Measurements from ENCODE around the gene OOSP4B.
"Not testable (repeated sequence)": the region's sequence is repeated elsewhere in the genome, so short reads cannot be mapped to it uniquely, and the experiment has no call there.

OOSP4B gene

DNA sequence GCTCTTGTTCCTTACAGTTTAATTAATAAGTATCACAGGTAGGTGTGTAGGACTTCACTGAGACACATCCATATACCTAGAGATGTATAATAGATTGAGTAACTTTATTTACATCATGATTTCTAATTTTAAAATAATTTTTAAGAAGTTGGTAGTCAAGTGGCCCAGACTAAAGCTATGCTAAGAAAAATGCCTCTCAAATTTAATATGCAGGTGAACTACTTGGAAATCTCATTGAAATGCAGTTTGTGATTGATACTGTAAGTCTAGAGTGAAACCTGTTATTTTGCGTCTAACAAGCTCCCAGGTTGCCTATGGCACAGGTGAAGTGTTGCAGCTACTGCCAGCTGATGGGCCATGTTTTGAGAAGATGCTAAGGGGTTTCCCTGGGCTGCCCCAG is at the start of gene OOSP4B:
TSS of gene OOSP4B (plus strand) at position 301 of the 400 bp plus-strand sequence.
- no peak for DNase-seq

DNA sequence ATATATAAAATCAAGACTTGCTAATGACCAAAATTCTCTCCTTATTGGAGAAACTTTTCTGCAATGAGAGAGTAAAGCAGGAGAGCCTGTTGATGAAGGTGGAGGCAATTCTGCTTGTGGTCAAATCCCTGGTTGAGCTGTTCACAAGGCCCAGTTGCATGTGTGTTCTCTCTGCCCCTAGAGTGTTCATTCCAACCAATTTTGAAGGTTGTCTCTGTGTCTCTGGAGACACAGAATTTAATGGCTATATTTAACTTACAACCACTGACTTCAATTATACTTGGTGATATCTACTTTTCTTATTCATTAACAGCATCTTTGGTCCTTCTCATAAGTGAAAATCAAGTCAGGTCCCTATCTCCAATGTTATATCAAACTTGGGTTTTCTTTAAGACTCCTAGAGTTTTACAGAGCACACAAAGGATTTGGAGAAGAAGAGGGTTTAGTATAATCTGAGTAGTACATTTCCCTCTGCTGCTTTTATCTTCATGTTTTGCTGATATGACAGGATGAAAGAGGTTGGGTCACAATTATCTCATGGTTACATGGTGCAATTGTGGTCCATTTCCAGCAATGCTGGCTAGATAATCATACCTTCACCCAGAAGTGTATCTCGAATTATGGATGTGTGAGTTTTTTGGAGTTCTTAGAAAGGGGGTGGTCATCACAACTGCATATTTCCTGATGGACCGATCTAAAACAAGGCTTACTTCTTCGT is 49.1 kb upstream of the OOSP4B start:
- DNase-seq: no peak

DNA sequence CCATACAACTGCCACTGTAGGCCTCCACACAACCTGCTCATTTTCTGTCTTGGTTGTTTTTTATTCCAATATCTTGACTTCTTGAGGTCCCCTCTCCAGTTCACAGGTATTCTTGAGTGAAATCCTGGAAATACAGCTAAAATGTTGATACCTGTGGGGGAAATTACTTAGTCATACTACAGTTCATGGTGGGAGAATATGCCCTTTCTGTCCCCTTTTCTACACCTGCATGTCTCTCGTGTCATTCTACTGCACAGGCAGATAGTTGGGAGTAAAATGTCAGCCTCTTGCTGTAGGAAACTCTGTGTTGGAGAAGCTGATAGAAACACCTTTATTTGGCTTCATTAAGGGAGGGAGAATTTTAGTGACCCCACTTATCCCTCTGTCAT is 48.6 kb upstream of the OOSP4B start:
- DNase-seq: no peak

DNA sequence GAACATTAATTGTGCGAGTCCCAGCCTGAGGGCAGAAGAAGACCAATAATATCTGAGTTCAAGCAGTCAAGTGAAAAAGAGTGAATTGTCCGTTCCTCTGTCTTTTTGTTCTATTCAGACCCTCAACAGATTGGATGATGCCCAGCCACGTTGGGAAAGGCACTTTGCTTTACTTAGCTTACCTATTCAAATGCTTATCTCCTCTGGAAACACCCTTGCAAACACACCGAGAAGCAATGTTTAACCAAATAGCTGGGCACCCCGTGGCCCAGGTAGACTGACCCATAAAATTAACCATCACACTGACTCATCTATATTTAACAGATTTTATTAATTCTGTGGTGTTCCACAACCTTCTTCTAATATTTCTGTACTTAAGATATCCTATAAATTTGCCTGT is 43.9 kb upstream of the OOSP4B start:
- DNase-seq: no peak

DNA sequence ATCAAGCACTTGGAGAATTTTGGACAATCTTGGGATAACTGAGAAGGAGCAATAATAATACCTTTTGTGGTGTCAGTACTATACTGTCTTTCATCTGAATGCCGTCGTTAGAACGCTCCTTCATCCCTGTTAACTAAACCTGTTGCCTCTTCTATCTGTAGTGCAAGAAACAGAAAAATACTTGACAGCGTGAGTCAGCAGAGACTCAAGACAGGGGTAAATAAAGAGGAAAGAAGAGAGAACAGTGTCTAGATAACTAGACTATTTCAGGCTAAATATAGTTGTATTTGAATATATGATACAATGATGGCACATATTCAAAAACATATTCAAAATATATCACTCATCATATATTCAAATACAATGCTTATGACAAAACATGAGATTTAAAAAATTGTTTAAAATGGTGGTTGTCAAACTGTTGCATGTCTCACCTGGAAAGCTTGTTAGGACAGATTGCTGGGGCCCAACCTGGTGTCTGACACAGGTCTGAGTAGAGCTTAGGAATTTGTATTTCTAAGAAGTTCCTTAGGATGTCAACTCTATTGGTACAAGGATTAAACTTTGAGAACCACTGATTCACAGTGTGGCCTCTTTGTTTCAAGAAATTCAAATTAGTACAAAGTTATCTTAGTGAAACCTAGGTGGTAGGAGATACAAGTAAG is 35.7 kb upstream of the OOSP4B start:
- DNase-seq: no peak

DNA sequence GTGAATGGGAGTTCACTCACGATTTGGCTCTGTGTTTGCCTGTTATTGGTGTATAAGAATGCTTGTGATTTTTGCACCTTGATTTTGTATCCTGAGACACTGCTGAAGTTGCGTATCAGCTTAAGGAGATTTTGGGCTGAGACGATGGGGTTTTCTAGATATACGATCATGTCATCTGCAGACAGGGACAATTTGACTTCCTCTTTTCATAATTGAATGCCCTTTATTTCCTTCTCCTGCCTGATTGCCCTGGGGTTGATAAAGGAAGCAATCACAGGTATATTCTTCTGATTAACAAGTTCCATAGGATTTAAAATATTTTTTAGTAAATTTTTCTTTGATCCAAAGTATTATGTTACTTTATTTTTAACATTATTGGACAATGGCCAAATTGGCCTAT is 34.9 kb upstream of the OOSP4B start:
- not testable (repeated sequence) for DNase-seq

DNA sequence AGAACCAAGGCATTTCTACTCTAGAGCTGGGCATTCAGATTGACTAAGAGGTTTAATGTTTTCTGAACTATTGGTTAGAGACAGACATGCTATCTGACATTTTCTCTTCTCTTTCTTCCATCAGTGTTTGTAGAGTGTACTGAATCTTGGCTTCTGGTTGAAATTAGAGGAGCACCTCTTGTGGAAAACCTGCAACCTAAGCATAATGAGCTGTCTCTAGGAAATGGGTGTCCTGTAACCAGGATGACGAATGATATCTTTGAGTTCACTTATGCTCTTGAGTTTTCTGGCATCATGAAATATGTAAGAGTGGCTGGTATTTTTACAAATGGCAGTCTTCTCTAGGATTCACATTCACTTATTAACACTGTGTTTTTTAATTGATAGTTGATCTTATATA is 33.8 kb upstream of the OOSP4B start:
- no peak for DNase-seq

DNA sequence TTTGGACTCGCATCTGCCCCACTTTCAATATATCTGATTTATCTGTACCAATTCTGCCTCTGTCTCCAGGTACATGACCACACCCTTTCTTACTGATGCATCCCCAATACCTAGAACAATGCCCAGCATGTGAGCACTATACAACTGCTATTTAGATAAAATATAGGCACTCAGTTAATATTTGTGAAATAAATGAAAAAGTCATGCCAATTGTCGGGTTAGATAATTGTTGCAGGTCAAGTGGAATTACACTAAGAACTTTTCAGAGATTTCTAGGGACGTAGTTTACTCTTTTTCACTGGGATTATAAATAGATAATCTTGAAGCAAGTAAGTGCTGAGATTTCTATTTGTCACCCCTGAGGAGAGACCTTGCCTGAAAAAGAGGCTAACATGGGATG is 32.6 kb upstream of the OOSP4B start:
- DNase-seq: no peak

DNA sequence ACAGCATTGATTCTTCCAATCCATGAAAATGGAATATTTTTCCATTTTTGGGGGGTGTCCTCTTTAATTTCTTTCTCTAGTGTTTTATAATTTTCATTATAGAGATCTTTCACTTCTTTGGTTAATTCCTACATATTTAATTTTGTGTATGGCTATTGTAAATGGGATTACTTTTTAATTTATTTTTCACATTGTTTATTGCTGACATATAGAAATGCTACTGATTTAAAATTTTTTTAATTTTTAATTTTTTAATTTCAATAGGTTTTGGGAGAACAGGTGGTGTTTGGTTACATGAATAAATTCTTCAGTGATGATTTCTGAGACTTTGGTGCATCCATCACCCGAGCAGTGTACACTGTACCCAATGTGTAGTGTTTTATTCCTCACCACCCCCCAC is 26.6 kb upstream of the OOSP4B start:
- DNase-seq: no peak

DNA sequence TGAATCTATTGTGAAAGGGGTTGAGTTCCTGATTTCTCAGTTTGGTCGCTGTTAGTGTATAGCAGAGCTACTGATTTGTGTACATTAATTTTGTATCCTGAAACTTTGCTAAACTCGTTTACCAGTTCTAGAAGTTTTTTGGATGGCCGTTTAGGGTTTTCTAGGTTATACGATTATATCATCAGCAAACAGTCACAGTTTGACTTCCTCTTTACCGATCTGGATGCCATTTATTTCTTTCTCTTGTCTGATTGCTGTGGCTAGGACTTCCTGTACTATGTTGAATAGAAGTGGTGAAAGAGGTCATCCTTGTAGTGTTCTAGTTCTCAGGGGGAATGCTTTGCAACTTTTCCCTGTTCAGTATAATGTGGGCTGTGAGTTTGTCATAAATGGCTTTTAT is 24.6 kb upstream of the OOSP4B start:
- no peak for DNase-seq

DNA sequence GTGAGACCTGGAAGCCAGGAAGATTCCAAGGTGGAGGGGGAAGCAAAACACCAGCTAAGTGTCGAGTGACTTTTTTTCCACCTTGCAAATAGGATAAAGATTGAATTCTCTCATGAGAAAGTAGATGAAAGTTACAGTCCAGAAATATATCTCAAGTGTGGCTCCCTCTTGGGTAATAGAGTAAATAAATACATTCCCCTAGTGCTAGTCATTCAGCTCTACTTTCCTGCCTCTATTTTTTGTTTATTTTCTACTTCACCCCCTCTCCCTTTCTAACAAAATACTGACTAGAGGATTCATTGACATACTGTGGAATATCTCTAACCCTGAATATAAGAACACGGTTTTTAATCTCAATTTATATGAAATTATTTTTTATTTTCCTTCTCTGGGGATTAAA is 19.2 kb upstream of the OOSP4B start:
- DNase-seq: no peak

DNA sequence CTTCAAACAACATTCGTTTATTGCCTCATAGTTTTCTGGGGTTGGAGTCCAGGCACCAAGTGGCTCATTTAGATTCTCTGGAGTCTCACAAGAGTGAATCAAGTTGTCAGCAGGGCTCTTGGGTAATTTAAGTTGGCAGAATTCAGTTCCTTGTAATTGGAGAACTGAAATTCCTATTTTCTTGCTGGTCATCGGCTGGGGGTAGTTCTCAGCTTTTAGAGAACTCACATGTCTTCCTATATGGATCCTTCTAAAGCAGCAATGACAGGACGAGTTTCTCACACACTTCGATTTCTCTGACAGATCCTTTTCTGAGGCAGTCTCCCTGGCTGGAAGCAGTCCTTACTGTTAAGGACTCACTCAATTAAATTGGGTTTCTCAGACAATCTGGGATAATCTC is 17.3 kb upstream of the OOSP4B start:
- no peak for DNase-seq

DNA sequence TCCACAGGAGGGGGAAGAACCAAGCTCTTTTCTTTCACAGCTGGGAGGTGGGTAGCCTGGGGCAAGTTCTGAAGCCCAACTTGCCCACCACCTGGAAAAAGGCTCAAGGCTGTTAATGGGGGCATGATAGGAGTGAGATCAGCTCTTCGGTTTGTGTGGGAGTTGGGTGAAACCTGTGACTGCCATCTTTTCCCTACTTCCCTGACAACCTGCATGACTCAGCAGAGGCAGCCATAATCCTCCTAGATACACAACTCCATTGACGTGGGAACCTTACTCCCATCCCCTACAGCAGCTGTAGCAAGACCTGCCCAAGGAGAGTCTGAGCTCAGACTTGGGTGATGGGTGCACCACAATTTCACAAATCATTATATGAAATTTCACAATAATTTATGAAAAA is 13.3 kb upstream of the OOSP4B start:
- DNase-seq: no peak

DNA sequence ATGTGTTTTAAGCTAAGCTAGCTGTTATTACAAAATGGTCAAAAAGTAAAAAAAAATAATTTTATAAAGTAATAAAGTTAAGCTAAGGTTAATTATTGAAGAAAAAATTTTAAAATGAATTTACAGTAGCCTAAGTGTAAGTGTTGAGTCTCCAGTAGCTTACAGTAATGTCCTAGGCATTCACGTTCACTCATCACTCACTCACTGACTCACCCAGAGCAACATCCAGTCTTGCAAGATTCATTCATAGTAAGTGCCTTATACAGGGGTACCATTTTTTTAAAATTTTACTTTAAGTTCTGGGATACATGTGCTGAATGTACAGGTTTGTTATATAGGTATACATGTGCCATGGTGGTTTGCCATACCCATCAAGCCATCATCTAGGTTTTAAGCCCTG is 11.6 kb upstream of the OOSP4B start:
- DNase-seq: no peak

DNA sequence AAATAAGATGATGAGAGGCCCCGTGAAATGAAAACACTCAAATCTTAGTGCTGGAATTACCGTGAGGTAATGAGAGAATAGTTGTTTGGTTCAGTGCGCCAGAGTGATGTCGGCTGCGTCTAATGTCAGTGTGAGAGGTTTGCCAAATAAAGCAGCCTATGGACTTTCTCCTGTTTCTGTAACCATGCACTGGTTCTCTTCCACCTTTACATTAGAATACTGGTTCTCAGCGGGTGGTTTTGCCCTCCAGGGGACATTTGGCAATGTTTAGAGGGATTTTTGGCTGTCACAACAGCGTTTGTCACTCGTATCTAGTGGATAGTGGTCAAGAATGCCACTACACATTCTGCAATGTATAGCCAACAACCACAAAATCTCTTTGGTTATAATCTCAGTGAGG is 1.1 kb downstream of the OOSP4B start:
- no peak for DNase-seq

DNA sequence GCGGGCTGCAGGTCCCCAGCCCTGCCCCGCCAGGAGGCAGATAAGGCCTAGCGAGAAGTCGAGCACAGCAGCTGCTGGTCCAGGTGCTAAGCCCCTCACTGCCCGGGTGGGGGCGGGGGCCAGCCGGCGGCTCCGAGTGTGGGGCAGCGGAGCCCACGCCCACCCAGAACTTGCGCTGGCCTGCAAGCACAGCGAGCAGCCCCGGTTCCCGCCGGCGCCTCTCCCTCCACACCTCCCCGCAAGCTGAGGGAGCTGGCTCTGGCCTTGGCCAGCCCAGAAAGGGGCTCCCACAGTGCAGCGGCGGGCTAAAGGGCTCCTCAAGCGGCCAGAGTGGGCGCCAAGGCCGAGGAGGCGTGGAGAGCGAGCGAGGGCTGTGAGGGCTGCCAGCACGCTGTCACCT is 3.4 kb downstream of the OOSP4B start:
- DNase-seq: not testable (repeated sequence)

DNA sequence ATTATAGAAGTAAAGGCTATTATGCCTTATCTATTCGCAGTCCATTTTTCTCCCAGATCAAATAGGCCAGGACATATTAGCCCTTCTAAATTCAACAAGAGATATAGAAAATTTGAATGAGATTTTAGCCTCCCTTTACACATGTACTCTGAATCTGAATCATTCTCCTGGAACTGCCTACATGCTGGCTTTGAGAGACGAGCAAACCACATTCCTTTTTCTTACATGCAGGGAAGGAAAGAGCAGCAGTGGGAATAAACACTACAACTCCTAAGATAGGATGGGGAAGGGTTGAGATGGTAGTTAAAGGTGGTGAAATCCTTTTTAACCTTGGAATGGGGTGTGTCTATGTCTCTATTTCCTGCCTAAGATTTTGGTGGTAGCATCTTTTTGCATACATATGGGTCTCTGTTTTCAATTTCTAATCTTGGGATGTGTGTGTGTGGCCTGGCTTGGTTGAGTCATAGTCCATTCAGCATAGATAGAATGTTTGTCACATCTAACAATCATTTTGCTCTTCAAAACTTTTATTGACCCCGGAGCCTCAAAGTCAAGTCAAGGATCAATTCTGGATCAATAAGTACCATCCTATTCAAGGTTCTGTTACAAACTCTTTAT is 12.1 kb downstream of the OOSP4B start:
- DNase-seq: no peak

DNA sequence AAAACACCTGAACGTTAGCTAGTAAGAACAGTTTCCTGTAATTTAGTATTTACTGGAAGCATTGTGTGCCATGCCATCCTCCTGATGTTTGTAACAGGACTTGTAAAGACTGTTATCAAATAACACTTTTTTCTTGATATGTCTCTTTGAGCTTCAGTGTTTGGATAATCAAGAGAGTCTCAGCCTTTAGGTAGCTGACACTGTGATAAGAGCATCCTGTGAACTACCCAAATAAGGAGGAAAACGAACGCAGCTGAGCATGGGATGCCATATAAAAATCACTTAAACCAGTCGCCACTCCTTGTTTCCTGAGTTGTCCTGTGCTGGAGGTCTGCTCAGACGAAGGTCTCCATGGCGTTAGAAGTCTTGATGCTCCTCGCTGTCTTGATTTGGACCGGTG is 23.1 kb downstream of the OOSP4B start, which contains the start of gene OOSP2:
TSS of gene OOSP2 (plus strand) at position 301 of the 400 bp plus-strand sequence. CDS start at position 352, 51 bp downstream.
- no peak for DNase-seq

DNA sequence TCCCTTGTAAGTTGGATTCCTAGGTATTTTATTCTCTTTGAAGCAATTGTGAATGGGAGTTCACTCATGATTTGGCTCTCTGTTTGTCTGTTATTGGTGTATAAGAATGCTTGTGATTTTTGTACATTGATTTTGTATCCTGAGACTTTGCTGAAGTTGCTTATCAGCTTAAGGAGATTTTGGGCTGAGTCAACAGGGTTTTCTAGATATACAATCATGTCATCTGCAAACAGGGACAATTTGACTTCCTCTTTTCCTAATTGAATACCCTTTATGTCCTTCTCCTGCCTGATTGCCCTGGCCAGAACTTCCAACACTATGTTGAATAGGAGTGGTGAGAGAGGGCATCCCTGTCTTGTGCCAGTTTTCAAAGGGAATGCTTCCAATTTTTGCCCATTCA is 33.4 kb downstream of the OOSP4B start:
- not testable (repeated sequence) for DNase-seq

DNA sequence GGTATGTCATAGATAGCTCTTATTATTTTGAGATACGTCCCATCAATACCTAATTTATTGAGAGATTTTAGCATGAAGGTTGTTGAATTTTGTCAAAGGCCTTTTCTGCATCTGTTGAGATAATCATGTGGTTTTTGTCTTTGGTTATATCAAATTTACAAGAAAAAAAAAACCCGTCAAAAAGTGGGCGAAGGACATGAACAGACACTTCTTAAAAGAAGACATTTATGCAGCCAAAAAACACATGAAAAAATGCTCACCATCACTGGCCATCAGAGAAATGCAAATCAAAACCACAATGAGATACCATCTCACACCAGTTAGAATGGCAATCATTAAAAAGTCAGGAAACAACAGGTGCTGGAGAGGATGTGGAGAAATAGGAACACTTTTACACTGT is 33.9 kb downstream of the OOSP4B start:
- DNase-seq: not testable (repeated sequence)

DNA sequence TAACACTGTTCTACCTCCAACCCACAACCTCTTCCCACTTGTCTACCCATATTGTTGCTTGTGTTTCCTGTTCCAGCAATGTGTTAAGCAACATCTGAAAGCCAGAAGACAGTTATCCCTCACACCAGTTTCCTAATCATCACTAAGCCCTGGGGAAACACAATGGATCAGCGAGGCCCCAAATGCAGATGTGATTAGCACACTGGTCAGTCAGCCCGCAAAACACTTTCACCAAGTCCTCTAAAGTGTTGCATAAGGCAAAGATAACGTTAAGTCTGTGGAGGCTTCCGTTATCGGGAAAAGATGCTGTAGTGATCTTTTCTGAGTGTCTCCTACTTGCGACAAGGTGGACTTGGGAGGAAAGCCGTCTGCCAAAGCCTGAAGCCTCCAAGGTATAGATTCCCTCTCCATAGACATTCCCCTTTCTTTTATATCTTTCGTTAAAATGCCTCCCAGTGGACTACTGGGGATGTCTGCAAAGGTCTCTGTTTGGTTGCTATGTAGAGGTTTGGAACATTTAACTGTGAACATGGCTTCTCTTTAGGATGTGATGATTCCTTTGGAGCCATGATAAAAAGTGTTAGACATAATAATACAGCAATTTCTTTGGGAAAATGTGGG is 39.5 kb downstream of the OOSP4B start, which contains the start of gene MS4A3:
TSS of gene MS4A3 (plus strand) at position 317 of the 621 bp plus-strand sequence. CDS start 4,496 bp downstream, outside the sequence.
- DNase-seq: no peak

DNA sequence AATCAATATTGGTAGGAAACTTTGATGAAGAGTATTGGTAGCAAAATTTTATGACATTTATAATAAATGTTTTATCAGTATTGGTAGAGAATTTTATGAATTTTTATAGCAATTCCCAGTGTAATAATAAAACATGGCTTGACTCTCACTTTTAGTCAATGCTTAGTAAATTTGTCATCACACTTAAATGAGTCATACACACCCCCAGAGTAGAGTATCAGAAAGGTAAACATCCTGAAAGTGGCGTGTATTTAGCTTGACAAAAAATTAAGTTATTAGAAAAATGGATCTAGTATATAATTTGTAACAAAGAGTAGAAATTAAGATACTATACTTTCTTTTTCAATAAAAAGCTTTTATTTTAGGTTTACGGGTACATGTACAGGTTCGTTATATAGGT is 42.1 kb downstream of the OOSP4B start:
- no peak for DNase-seq

DNA sequence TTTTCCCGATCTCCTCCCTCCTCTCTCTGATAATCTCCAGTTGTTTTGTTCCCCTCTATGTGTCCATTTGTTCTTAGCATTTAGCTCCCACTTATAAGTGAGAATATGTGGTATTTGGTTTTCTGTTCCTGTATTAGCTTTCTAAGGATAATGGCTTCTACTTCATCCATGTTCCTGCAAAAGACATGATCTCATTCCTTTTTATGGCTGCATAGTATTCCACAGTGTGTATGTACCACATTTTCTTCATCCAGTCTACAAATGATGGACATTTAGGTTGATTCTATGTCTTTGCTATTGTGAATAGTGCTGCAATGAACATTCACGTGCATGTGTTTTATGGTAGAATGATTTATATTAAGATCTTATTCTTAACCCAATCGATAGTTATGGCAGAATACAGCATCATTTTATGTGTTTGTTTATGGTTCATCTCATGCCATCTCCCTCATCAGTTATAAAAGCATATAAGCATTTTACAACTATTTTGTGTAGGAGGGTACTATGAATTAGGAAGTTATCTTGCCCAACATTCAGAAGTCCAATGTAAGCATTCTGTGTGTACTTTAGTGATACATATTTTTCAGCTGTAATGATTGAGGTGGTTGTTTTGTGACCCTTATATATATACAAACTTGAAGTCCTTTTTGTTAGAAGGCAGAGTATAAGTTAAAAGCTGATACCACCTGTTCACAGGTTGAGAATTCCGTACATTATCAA is 42.7 kb downstream of the OOSP4B start:
- no peak for DNase-seq

Data from GDM1 (cell line).